D721Med (cell line): ENCODE measurements around the gene DPP6.

Experiments
- DNase-seq: peaks from one replicate; pipeline ENCODE4 v3.0.0; 2011; ENCODE audit warnings: low spot score; ENCODE audit not compliant: insufficient read length
- FAIRE-seq: peaks from 2 replicates; lab custom pipeline; 2011; peaks lifted over from hg19 to GRCh38; lab: Jason Lieb, UNC
- CTCF ChIP-seq: IDR thresholded peaks from 2 replicates; pipeline ENCODE4 v1.5.1; 2012; ENCODE audit warnings: mild to moderate bottlenecking, control low read depth; ENCODE audit not compliant: insufficient read depth; ENCODE audit errors: missing control alignments

DPP6 gene

GRCh38 chr7:154310114-154310513, 257.9 kb downstream of the DPP6 start:
- no peak for DNase-seq
- no peak for FAIRE-seq
- no peak for TF ChIP-seq CTCF

DNA sequence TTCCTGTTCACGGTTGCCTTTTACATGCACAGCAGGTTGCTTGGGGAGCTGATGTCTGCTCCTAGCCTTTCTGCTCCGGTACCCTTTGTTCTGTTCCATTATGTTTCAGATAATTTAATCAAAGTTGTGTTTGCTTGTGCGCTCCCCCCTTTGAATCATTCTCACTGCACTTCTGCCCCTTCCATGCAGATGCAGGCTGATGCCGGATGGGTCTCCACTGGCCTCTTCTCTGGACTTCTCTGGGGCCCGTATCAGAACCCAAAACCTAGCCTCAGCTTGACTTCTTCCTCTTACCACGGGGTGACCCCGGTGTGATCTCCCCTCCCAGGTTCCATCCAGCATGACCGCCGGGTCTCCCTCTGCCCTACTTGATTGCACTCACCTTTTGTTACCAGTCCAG, 272.0 kb downstream of the DPP6 start:
- no peak for FAIRE-seq
- TF ChIP-seq CTCF: no peak
- DNase-seq: no peak

DNA sequence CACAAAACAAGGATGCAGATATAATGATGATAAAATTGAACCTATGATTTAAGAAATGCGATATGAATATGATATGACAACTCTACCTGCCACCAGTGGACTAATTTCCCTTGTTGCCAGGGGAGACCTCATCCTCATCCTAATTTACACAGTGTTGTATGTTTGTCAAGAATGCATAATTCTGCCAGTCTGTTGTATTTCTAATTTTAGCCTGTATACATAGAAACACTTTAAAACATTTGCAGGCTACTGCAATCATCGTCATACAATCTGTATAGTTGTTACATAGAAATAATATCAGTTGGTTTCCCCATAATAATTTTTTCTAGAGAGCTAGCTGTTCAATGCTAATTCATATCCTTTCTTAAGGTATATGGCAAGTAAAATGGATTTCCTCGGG, 274.2 kb downstream of the DPP6 start:
- no peak for TF ChIP-seq CTCF
- DNase-seq (no peak), FAIRE-seq (no peak)

DNA sequence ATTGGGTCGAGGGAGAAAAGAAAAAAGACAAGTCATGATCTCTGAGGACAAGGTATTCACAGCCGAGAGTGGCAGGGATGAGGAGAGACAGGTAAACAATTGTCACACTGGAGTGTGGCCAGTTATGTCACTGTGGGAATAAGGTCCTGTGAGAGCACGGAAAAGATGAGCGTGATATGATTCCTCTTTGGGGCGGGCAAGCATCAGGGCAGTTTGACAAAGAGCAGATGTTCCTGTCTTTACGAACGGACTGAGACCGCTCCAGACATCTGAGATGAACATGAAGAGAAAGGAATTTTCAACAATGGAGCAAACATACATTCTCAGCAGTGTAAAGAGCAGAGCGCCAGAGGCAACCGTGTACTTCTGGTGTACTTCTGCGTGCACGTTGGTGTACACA, 278.1 kb downstream of the DPP6 start:
- TF ChIP-seq CTCF: no peak
- FAIRE-seq: no peak
- no peak for DNase-seq

GRCh38 chr7:154332811-154333580, 280.8 kb downstream of the DPP6 start:
- DNase-seq: no peak
- FAIRE-seq: no peak
- no peak for TF ChIP-seq CTCF

- no peak for FAIRE-seq
- no peak for DNase-seq
- TF ChIP-seq CTCF: no peak
Observed at GRCh38 chr7:154336295-154336694, 284.1 kb downstream of the DPP6 start.
